ENCODE results near the gene IL4R.

GRCh38 chr16:27406511-27407128 is 92.8 kb downstream of the IL4R start:
- no peak for TF ChIP-seq CTCF (IDR thresholded peaks at IDR 0.05)
- TF ChIP-seq POLR2A (IDR thresholded peaks at IDR 0.05), result no peak
- no peak for TF ChIP-seq EP300 (IDR thresholded peaks at IDR 0.05)
